HG02938 (cell line): ENCODE measurements around the gene TNFRSF4.
"Not testable (repeated sequence)": the region's sequence is repeated elsewhere in the genome, so short reads cannot be mapped to it uniquely, and the experiment has no call there.

Experiments
- ATAC-seq: cut with Tn5 transposase; IDR thresholded peaks from one replicate; pipeline ENCODE4 v1.9.1; 2021; ENCODE audit warnings: mild to moderate bottlenecking, moderate library complexity; ENCODE audit not compliant: unreplicated experiment

Gene TNFRSF4

GRCh38 chr1:1183833-1184775 lies 29.8 kb downstream of the TNFRSF4 start:
- ATAC-seq = no peak

- ATAC-seq = no peak
Measured at GRCh38 chr1:1183221-1183747, 30.7 kb downstream of the TNFRSF4 start.

- ATAC-seq = no peak
Measured at GRCh38 chr1:1182491-1183220, 31.3 kb downstream of the TNFRSF4 start.

GRCh38 chr1:1181938-1182410 lies 32.0 kb downstream of the TNFRSF4 start:
- no peak for ATAC-seq

- no peak for ATAC-seq
Measured at GRCh38 chr1:1181129-1181937, 32.6 kb downstream of the TNFRSF4 start.

- no peak for ATAC-seq
Measured at GRCh38 chr1:1179983-1180861, 33.7 kb downstream of the TNFRSF4 start.

GRCh38 chr1:1179346-1179982 lies 34.5 kb downstream of the TNFRSF4 start:
- ATAC-seq = no peak

- no peak for ATAC-seq
Measured at GRCh38 chr1:1178794-1179331, 35.1 kb downstream of the TNFRSF4 start.

GRCh38 chr1:1177452-1178206 lies 36.3 kb downstream of the TNFRSF4 start:
- ATAC-seq = no peak

GRCh38 chr1:1176931-1177330 lies 37.0 kb downstream of the TNFRSF4 start:
- no peak for ATAC-seq

- ATAC-seq = not testable (repeated sequence)
Measured at GRCh38 chr1:1176063-1176761, 37.7 kb downstream of the TNFRSF4 start.

- no peak for ATAC-seq
Measured at GRCh38 chr1:1175221-1176062, 38.5 kb downstream of the TNFRSF4 start.

- ATAC-seq = no peak
Measured at GRCh38 chr1:1173793-1174415, 40.0 kb downstream of the TNFRSF4 start, which contains the start of gene TTLL10. TTLL10 (plus strand) TSS chr1:1173880; CDS start chr1:1179216, 5,336 bp downstream.

- ATAC-seq = no peak
Measured at GRCh38 chr1:1173061-1173792, 40.7 kb downstream of the TNFRSF4 start.

- no peak for ATAC-seq
Measured at GRCh38 chr1:1171546-1172340, 42.2 kb downstream of the TNFRSF4 start.
